Keratinocyte (primary cell): ENCODE results near the gene ING4. TPM values are rescaled to one million over a fixed set of nuclear protein-coding genes. Genes with fewer than 3 reads are reported as not detected.
A peak's percentile ranks its signal among the peaks of the same experiment; 100 is the strongest.

Experiments
- DNase-seq: peaks from one replicate; pipeline ENCODE4 v3.0.0-alpha.2; 2011; ENCODE audit warnings: low read depth, missing footprints, low spot score
- FAIRE-seq: peaks from 2 replicates; lab custom pipeline; 2011; peaks lifted over from hg19 to GRCh38; lab: Jason Lieb, UNC
- H2AFZ ChIP-seq: 2 replicates; pipeline ENCODE4 v1.6.0; 2012; ENCODE audit warnings: low read length, control low read depth, inconsistent platforms; ENCODE audit not compliant: control insufficient read depth
- H3K27ac ChIP-seq: 2 replicates; pipeline ENCODE4 v1.5.1; 2011; ENCODE audit warnings: low read length; ENCODE audit not compliant: control insufficient read depth, insufficient read depth
- H3K27me3 ChIP-seq: 3 replicates; pipeline ENCODE4 v1.6.0; 2011; ENCODE audit warnings: low read length; ENCODE audit not compliant: control insufficient read depth, insufficient read depth; ENCODE audit errors: extremely low read depth
- H3K36me3 ChIP-seq, 2 experiments: 2 replicates in 1 of 2; 3 replicates in 1 of 2; pipeline ENCODE4 v1.5.1; 2011; ENCODE audit warnings: low read length in 2 of 2, mild to moderate bottlenecking in 1 of 2; ENCODE audit not compliant: control insufficient read depth in 2 of 2, insufficient read depth in 2 of 2; ENCODE audit errors: extremely low read depth in 1 of 2
- H3K4me1 ChIP-seq: 3 replicates; pipeline ENCODE4 v1.5.1; 2011; ENCODE audit warnings: low read length; ENCODE audit not compliant: control insufficient read depth, insufficient read depth; ENCODE audit errors: extremely low read depth
- H3K4me2 ChIP-seq: 3 replicates; pipeline ENCODE4 v1.6.0; 2011; ENCODE audit warnings: low read depth, low read length; ENCODE audit not compliant: control insufficient read depth, insufficient read depth; ENCODE audit errors: extremely low read depth
- H3K4me3 ChIP-seq, 3 experiments: fragments of 200-600 bp in 1 of 3; sonication (generic) in 1 of 3; 2 replicates in 2 of 3; 3 replicates in 1 of 3; pipeline ENCODE4 v1.5.1; 2011 to 2016; ENCODE audit warnings: low read length in 3 of 3, mild to moderate bottlenecking in 3 of 3, control low read depth in 2 of 3, inconsistent platforms in 1 of 3, low read depth in 1 of 3, mixed read lengths in 1 of 3, mixed run types in 1 of 3, moderate library complexity in 1 of 3; ENCODE audit not compliant: control insufficient read depth in 2 of 3, insufficient read depth in 2 of 3; ENCODE audit errors: extremely low read depth in 1 of 3
- H3K79me2 ChIP-seq: 2 replicates; pipeline ENCODE4 v1.6.0; 2012; ENCODE audit warnings: low read length; ENCODE audit not compliant: control insufficient read depth, insufficient read depth
- H3K9ac ChIP-seq: 3 replicates; pipeline ENCODE4 v1.6.0; 2011; ENCODE audit warnings: low read length; ENCODE audit not compliant: control insufficient read depth, insufficient read depth; ENCODE audit errors: extremely low read depth
- H3K9me1 ChIP-seq: 3 replicates; pipeline ENCODE4 v1.6.0; 2011; ENCODE audit warnings: low read length; ENCODE audit not compliant: control insufficient read depth, insufficient read depth; ENCODE audit errors: extremely low read depth
- H3K9me3 ChIP-seq: 2 replicates; pipeline ENCODE4 v1.5.1; 2012; ENCODE audit warnings: low read depth, low read length; ENCODE audit not compliant: control insufficient read depth
- H4K20me1 ChIP-seq: 3 replicates; pipeline ENCODE4 v1.6.0; 2011; ENCODE audit warnings: low read length; ENCODE audit not compliant: control insufficient read depth, insufficient read depth; ENCODE audit errors: extremely low read depth
- EZH2 ChIP-seq: IDR thresholded peaks from one replicate; pipeline ENCODE4 v1.6.1; 2012; ENCODE audit warnings: inconsistent platforms, mild to moderate bottlenecking, low read length, moderate library complexity
- dilution Hi-C: fragments of 300-500 bp; cut with MboI; formaldehyde crosslinking; loops from one replicate; pipeline ENCODE4 v1.7.0; 2020; ENCODE audit warnings: low sequenced_read_pairs; ENCODE audit not compliant: extremely low pct_ligation_motif_present
- polyA plus RNA-seq, 5 experiments: library from polyadenylated mRNA; depleted of rRNA in 3 of 5; stranded (reverse) in 3 of 5; stranded (forward) in 1 of 5; unstranded in 1 of 5; fragments of >200 nt; gene quantifications; 1 replicate in 1 of 5; 2 replicates in 3 of 5; 3 replicates in 1 of 5; pipeline versions ENCODE4 v1.2.1 to v1.2.3, GENCODE V29; 2011 to 2012; ENCODE audit warnings: missing spikeins in 2 of 5, low read depth in 1 of 5, low replicate concordance in 1 of 5
- TF ChIP-seq, protein P1 (sequence below), 3 experiments: IDR thresholded peaks in 1 of 3; conservative IDR thresholded peaks in 1 of 3; optimal IDR thresholded peaks in 1 of 3; 2 replicates in 2 of 3; 3 replicates in 1 of 3; pipeline versions ENCODE3 to v1.5.1; 2011; ENCODE audit warnings: low read length in 3 of 3, mild to moderate bottlenecking in 3 of 3, moderate library complexity in 2 of 3, control low read depth in 1 of 3, inconsistent platforms in 1 of 3; ENCODE audit not compliant: insufficient read depth in 2 of 3; ENCODE audit errors: extremely low read depth in 1 of 3

ING4 gene
- polyA plus RNA-seq, 1 donor (not counting 4 experiments of a cell fraction or from before 2014, with no cell fraction given): 30.4 TPM

DNA sequence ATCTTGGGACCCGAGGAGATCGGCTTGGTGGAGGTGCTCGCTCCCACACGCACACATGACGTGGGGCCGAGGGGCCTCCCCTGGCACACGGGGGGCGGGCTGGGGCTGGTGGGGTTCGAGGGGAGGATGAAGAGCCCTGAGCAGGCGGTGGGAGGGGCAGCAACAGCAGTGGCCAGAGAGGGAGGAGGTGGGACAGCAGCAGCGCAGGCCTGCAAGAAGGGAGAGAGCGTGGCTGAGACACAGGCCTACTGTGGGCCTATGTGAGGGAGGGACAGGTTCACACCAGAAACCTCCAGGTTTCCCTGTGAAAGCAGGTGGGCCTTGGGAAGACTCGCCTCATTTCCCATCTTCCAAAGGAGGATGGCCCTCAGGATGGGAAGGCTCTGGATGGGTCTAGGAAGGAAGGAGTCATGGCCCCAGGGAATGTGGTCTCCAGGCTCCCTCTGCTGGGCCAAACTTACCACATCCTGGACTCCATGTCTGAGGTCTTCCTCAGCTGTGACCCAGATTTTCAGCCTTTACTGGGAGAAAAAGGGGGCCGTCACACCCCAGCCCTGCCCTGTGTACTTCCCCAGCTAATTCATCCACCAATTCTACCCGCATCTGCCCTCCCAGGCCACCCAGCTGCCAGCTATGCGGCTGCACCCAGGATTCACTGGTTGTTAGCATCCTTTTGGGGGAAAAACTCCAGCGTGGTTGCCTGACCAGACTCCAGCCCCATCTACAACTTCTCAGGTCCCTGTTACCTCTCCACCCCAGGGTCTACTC is 34.8 kb upstream of the ING4 start:
- TF ChIP-seq, protein P1, sequence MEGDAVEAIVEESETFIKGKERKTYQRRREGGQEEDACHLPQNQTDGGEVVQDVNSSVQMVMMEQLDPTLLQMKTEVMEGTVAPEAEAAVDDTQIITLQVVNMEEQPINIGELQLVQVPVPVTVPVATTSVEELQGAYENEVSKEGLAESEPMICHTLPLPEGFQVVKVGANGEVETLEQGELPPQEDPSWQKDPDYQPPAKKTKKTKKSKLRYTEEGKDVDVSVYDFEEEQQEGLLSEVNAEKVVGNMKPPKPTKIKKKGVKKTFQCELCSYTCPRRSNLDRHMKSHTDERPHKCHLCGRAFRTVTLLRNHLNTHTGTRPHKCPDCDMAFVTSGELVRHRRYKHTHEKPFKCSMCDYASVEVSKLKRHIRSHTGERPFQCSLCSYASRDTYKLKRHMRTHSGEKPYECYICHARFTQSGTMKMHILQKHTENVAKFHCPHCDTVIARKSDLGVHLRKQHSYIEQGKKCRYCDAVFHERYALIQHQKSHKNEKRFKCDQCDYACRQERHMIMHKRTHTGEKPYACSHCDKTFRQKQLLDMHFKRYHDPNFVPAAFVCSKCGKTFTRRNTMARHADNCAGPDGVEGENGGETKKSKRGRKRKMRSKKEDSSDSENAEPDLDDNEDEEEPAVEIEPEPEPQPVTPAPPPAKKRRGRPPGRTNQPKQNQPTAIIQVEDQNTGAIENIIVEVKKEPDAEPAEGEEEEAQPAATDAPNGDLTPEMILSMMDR (optimal IDR thresholded peaks at IDR 0.05 in 1 of 3, IDR thresholded peaks at IDR 0.05 in 1 of 3, conservative IDR thresholded peaks at IDR 0.05 in 1 of 3; ENCODE audit: extremely low read depth in 1 of 3, insufficient read depth in 2 of 3, low read length in 3 of 3): peak; percentile 68 to 85 (median 69)
- TF ChIP-seq EZH2: no peak
- FAIRE-seq (peak; percentile 84), DNase-seq (no peak)
- no peaks in the 10 kb centered on the region for H3K79me2 ChIP-seq
- peaks cover 3% of the 10 kb centered on the region for H3K4me1 ChIP-seq
- no peak overlapping the region for H3K4me3 ChIP-seq
- no peak overlapping the region for H3K27ac ChIP-seq
- H3K9ac ChIP-seq: no peak overlapping the region
- no peaks in the 10 kb centered on the region for H4K20me1 ChIP-seq
- peaks cover 38% of the 10 kb centered on the region for H3K27me3 ChIP-seq
- dilution Hi-C loops: no loop called here
- H3K9me3 ChIP-seq: no peaks in the 10 kb centered on the region
- H3K4me2 ChIP-seq: no peak overlapping the region
- no peaks in the 10 kb centered on the region for H3K36me3 ChIP-seq
- H3K9me1 ChIP-seq: no peaks in the 10 kb centered on the region
- no peak overlapping the region for H2AFZ ChIP-seq

DNA sequence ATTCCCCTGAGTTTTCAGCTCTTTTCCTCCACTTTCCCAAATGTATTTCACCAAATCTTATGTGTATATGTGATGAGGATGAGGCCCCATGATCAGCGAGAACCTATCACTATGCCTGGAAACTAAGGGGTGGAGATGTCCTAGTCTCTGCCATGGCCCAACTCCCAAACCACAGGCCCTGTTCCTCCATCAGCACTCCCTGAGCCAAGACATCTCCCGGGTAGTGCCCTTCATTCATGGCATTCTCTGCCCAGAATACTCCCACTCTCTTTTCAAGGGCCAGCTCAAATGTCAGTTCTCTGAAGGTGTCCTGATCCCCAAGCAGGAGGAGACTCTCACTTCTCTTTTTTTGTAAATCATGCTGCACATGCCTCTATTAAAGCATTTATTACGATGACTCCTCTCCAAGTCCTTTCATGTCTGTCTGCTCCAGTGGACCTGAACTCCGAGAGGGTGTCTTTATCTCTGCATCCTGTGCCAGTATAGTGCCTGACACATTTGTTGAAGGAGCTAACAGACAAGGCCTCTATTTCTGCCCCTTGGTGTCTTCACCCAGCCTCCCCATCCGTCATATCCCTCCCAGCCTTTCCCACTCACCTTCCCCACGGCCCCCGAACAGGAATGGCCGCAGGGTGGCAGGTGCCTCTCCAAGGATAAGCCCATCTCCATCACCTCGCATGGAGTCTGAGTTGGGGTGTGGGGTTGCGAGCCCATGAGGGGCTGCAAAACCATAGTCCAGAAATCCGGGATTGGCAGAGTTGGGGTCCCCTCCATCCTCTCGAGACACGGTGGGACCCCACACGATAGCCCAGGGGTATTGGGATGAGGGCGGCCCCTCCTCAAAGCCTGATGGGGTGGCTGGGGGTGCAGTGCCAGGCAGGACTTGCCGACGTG is 34.0 kb upstream of the ING4 start:
- Histone ChIP-seq H3K79me2 (no peaks in the 10 kb centered on the region), H3K9ac (no peak overlapping the region), H3K36me3 (no peaks in the 10 kb centered on the region), H3K4me1 (peaks cover 3% of the 10 kb centered on the region), H2AFZ (no peak overlapping the region), H3K4me2 (no peak overlapping the region), H3K27ac (no peak overlapping the region), H3K27me3 (peaks cover 38% of the 10 kb centered on the region), H3K4me3 (no peak overlapping the region), H3K9me1 (no peaks in the 10 kb centered on the region), H3K9me3 (no peaks in the 10 kb centered on the region), H4K20me1 (no peaks in the 10 kb centered on the region)
- FAIRE-seq (no peak), DNase-seq (no peak)
- no peak for TF ChIP-seq EZH2
- TF ChIP-seq, protein P1 (optimal IDR thresholded peaks at IDR 0.05 in 1 of 3, IDR thresholded peaks at IDR 0.05 in 1 of 3, conservative IDR thresholded peaks at IDR 0.05 in 1 of 3; ENCODE audit: extremely low read depth in 1 of 3, insufficient read depth in 2 of 3, low read length in 3 of 3): no peak
- dilution Hi-C loops: no loop called here
